Heart left ventricle (tissue), 16 donors: ENCODE results near the gene LAMB1. TPM values are rescaled to one million over a fixed set of nuclear protein-coding genes. Genes with fewer than 3 reads are reported as not detected.

Experiments used
- ATAC-seq, 4 donors: fragments of 200-7000 bp; cut with Tn5 transposase; one replicate each; pipeline ENCODE4 v1.9.1; 2020 to 2022; ENCODE audit warnings: moderate library complexity in 4 of 4, mild to moderate bottlenecking in 3 of 4, moderate number of reproducible peaks in 1 of 4
- DNase-seq, 5 donors: peaks; one replicate each; pipeline ENCODE4 v3.0.0-alpha.2; 2020
- H3K27ac ChIP-seq, 12 donors: fragments of 200-600 bp; sonication (generic) in 4 of 12; one replicate each; pipeline versions ENCODE4 v1.5.0 to v1.8.0; 2016 to 2022; ENCODE audit warnings: mild to moderate bottlenecking in 2 of 12
- H3K27me3 ChIP-seq, 9 donors: fragments of 200-600 bp; sonication (generic) in 2 of 9; one replicate each; pipeline versions ENCODE4 v1.5.1 to v1.8.0; 2016 to 2022; ENCODE audit warnings: mild to moderate bottlenecking in 3 of 9
- H3K36me3 ChIP-seq, 9 donors: fragments of 200-600 bp; sonication (generic) in 2 of 9; one replicate each; pipeline versions ENCODE4 v1.5.0 to v1.8.0; 2018 to 2022; ENCODE audit warnings: mild to moderate bottlenecking in 2 of 9
- H3K4me1 ChIP-seq, 12 donors: fragments of 200-600 bp; sonication (generic) in 4 of 12; one replicate each; pipeline versions ENCODE4 v1.5.0 to v1.8.0; 2016 to 2022; ENCODE audit warnings: mild to moderate bottlenecking in 3 of 12
- H3K4me3 ChIP-seq, 12 donors: fragments of 200-600 bp; sonication (generic) in 4 of 12; one replicate each; pipeline versions ENCODE4 v1.5.0 to v1.8.0; 2017 to 2022; ENCODE audit warnings: mild to moderate bottlenecking in 9 of 12, moderate library complexity in 4 of 12
- H3K9me3 ChIP-seq, 12 donors: fragments of 200-600 bp; sonication (generic) in 4 of 12; one replicate each; pipeline versions ENCODE4 v1.5.0 to v1.8.0; 2016 to 2022; ENCODE audit warnings: mild to moderate bottlenecking in 1 of 12
- POLR2A ChIP-seq, 2 donors: fragments of 450-650 bp; IDR thresholded peaks; one replicate each; pipeline ENCODE4 v1.6.1; 2017; ENCODE audit warnings: antibody characterized with exemption in 2 of 2, mild to moderate bottlenecking in 2 of 2, moderate library complexity in 2 of 2
- WGBS, 4 donors: extraction: QIAGEN DNeasy Blood & Tissue Kit in 2 of 4; methylation state at CpG; one replicate each; pipeline versions ENCODE4 v1.1.5 to v1.1.7; 2013 to 2018; 5-methylcytosine and 5-hydroxymethylcytosine counted together
- intact Hi-C, 10 donors: fragments of 100-400 bp; cut with DNase I; formaldehyde crosslinking; loops; one replicate each; pipeline versions ENCODE4 v1.11.1 to v1.14.2; 2022
- polyA plus RNA-seq, 2 donors: library from polyadenylated mRNA; stranded (reverse); fragments of 200-250 nt; gene quantifications; one replicate each; pipeline ENCODE4 v1.2.3, GENCODE V29; 2013
- total RNA-seq, 9 donors: library from RNA; depleted of rRNA in 2 of 9; stranded (reverse); fragments of >200 nt in 2 of 9; fragmentation: NEBNext Ultra II Directional in 3 of 9; extraction: Animal tissue kit (Norgen Biotek cat#: 25700) in 3 of 9; gene quantifications; one replicate each; pipeline versions ENCODE4 v1.1.0 to v1.2.4, GENCODE V29; 2016 to 2023
- TF ChIP-seq, protein P1 (sequence below), 12 donors: fragments of 200-600 bp; sonication (generic) in 4 of 12; IDR thresholded peaks; one replicate each; pipeline versions ENCODE4 v1.5.0 to v1.8.0; 2018 to 2022; ENCODE audit warnings: antibody characterized with exemption in 12 of 12, mild to moderate bottlenecking in 5 of 12
- donor health status: ischemic (EF 13 %, LVEDD 7.1; RV severe dilation, severe dysfunction).
- donor health status: healthy with polysubstance abuse.
- donor health status: DM: no; HTN: yes; CAD: no.
- donor health status: DM: no; HTN: no; CAD: no.
- donor health status: ischemic (EF 25% LVEDD 6.9; RV normal size, moderate dysfunction).
- donor health status: ischemic (EF 25% LVEDD 5.7; RV mildly dilated, moderate dysfunction).
- donor health status: healthy.
- donor health status: DM: yes; HTN: yes; CAD: no.
- donor health status: ischemic (EF 35%, LVEDD 5.7; RV mildly dilated, moderate dysfunction).
- donor health status: nonischemic (EF 11% LVEDD 7.7; RV severe dilation, severe dysfunction).
- donor health status: DM: yes; HTN: yes; CAD: no.
- donor health status: PGD.
- donor health status: ischemic (EF 29% LVEDD 5.4; RV normal size, mild dysfunction).
- donor health status: nonischemic (EF 23%, LVEDD 6.1; RV moderate dilation, normal function).

The LAMB1 gene
- total and polyA plus RNA-seq, 11 donors: 29.1 to 121 (median 55.9) TPM

DNA sequence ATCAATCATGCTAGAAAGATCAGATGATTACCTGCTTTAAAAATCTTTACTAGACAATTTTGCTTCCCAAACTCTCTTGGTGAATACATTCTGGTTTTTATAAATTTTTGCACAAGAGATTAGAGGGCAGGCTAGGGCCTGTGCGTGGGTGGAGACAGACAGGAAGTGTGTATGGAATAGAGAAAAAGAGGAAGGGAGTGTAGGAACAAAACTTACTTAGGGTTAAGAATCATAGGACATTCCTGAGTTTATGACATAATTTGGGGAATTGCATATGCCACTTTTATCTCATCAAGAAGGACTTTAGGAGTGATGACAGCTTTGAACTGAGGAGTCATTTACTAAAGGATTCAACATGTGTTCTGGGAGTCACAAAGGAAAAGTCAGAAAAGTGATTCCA, 31.3 kb downstream of the LAMB1 start:
- peaks cover 0 to 78% (median 56%) of the 10 kb centered on the region in 12 donors for H3K4me1 ChIP-seq
- no peaks in the 10 kb centered on the region for H3K9me3 ChIP-seq
- peaks cover 0 to 73% (median 25%) of the 10 kb centered on the region in 9 donors for H3K36me3 ChIP-seq
- peak overlapping the region; percentile 37 to 92 (median 72) for H3K27ac ChIP-seq
- intact Hi-C loops: loop anchor here in 3 of 10 donors (1.0 to 2.0 kb wide), 3 partner anchors 17 to 30 kb away; no protein-coding TSS in a partner anchor
- no peaks in the 10 kb centered on the region for H3K27me3 ChIP-seq
- peak in 3 of 5 donors; percentile 40 to 79 (median 64) for DNase-seq
- TF ChIP-seq, protein P1, sequence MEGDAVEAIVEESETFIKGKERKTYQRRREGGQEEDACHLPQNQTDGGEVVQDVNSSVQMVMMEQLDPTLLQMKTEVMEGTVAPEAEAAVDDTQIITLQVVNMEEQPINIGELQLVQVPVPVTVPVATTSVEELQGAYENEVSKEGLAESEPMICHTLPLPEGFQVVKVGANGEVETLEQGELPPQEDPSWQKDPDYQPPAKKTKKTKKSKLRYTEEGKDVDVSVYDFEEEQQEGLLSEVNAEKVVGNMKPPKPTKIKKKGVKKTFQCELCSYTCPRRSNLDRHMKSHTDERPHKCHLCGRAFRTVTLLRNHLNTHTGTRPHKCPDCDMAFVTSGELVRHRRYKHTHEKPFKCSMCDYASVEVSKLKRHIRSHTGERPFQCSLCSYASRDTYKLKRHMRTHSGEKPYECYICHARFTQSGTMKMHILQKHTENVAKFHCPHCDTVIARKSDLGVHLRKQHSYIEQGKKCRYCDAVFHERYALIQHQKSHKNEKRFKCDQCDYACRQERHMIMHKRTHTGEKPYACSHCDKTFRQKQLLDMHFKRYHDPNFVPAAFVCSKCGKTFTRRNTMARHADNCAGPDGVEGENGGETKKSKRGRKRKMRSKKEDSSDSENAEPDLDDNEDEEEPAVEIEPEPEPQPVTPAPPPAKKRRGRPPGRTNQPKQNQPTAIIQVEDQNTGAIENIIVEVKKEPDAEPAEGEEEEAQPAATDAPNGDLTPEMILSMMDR (IDR thresholded peaks at IDR 0.05): no peak
- no peak for TF ChIP-seq POLR2A (IDR thresholded peaks at IDR 0.05)
- 38 to 50% (median 42%) methylated on average over 1 of the region's 1 CpG for WGBS, 4 donors
- no peak overlapping the region for H3K4me3 ChIP-seq
- ATAC-seq: peak; percentile 54 to 68 (median 59)

DNA sequence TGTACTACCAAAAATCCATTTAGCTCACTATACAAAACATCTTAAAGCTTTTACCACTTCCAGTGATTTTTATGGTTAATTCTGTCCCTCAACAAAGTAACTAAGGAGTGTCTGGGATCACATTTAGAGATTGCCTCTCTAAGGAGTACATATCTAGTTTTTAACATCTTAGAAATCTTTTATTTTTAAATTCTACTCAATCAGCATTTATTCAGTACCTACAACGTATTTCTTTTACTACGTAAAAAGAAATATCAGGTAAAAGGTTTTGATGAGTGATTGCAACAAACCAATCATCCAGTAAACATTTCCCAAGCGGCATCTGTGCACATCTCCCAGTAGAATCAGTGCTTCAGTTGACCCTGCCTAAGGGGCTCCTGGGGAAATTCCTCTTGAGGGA, 31.9 kb downstream of the LAMB1 start:
- peaks cover 0 to 73% (median 25%) of the 10 kb centered on the region in 9 donors for H3K36me3 ChIP-seq
- no peak overlapping the region for H3K4me3 ChIP-seq
- no peaks in the 10 kb centered on the region for H3K9me3 ChIP-seq
- intact Hi-C loops: no loop called here
- TF ChIP-seq POLR2A (IDR thresholded peaks at IDR 0.05): no peak
- TF ChIP-seq, protein P1 (IDR thresholded peaks at IDR 0.05): no peak
- peak overlapping the region; percentile 37 to 92 (median 72) for H3K27ac ChIP-seq
- ATAC-seq (no peak), DNase-seq (no peak)
- peaks cover 0 to 84% (median 61%) of the 10 kb centered on the region in 12 donors for H3K4me1 ChIP-seq
- H3K27me3 ChIP-seq: no peaks in the 10 kb centered on the region
- 86 to 92% (median 88%) methylated on average over 3 of the region's 3 CpGs for WGBS, 4 donors

GRCh38 chr7:107969856-107970255, 33.1 kb downstream of the LAMB1 start:
- DNase-seq (peak in 4 of 5 donors; percentile 31 to 60 (median 39)), ATAC-seq (no peak)
- 37 to 44% (median 39%) methylated on average over 6 of the region's 6 CpGs for WGBS, 4 donors
- H3K4me3 ChIP-seq: no peak overlapping the region
- TF ChIP-seq, protein P1 (IDR thresholded peaks at IDR 0.05): no peak
- TF ChIP-seq POLR2A (IDR thresholded peaks at IDR 0.05): no peak
- H3K4me1 ChIP-seq: peaks cover 0 to 81% (median 60%) of the 10 kb centered on the region in 12 donors
- no peaks in the 10 kb centered on the region for H3K27me3 ChIP-seq
- H3K27ac ChIP-seq: peak overlapping the region in 8 of 12 donors; percentile 37 to 92 (median 73)
- no peaks in the 10 kb centered on the region for H3K9me3 ChIP-seq
- H3K36me3 ChIP-seq: peaks cover 0 to 69% (median 24%) of the 10 kb centered on the region in 9 donors
- intact Hi-C loops: loop anchor here in 1 of 10 donors (5.0 kb wide), 1 partner anchor 32 kb away; the partner anchor contains the start of gene LAMB1

GRCh38 chr7:107968449-107968848, 34.5 kb downstream of the LAMB1 start:
- Histone ChIP-seq H3K27ac (peak overlapping the region in 3 of 12 donors; percentile 9 to 65 (median 14)), H3K36me3 (peaks cover 0 to 71% (median 30%) of the 10 kb centered on the region in 9 donors), H3K4me3 (no peak overlapping the region), H3K9me3 (no peaks in the 10 kb centered on the region), H3K4me1 (peaks cover 0 to 69% (median 52%) of the 10 kb centered on the region in 12 donors), H3K27me3 (no peaks in the 10 kb centered on the region)
- no peak for ATAC-seq
- TF ChIP-seq, protein P1 (IDR thresholded peaks at IDR 0.05): no peak
- TF ChIP-seq POLR2A (IDR thresholded peaks at IDR 0.05): no peak
- intact Hi-C loops: loop anchor here in 1 of 10 donors (5.0 kb wide), 1 partner anchor 34 kb away; the partner anchor contains the start of gene LAMB1
- no peak for DNase-seq
- 73 to 82% (median 75%) methylated on average over 3 of the region's 3 CpGs for WGBS, 4 donors
